Osteocyte (in vitro differentiated cells): Measurements from ENCODE around the gene ACTL7A. TPM values are rescaled to one million over a fixed set of nuclear protein-coding genes. Genes with fewer than 3 reads are reported as not detected.

Experiments
- DNase-seq: peaks from one replicate; pipeline ENCODE4 v3.0.0; 2021; ENCODE audit warnings: mixed read lengths; ENCODE audit not compliant: unreplicated experiment; ENCODE audit errors: extremely low spot score
- H3K27ac Mint-ChIP-seq: one replicate; pipeline ENCODE4 v1.8.0; 2021; ENCODE audit warnings: mild to moderate bottlenecking, mixed read lengths; ENCODE audit not compliant: unreplicated experiment
- H3K27me3 Mint-ChIP-seq: one replicate; pipeline ENCODE4 v1.8.0; 2021; ENCODE audit warnings: mixed read lengths; ENCODE audit not compliant: unreplicated experiment
- H3K36me3 Mint-ChIP-seq: one replicate; pipeline ENCODE4 v1.8.0; 2021; ENCODE audit warnings: mixed read lengths; ENCODE audit not compliant: unreplicated experiment
- H3K4me1 Mint-ChIP-seq: one replicate; pipeline ENCODE4 v1.8.0; 2021; ENCODE audit warnings: mixed read lengths; ENCODE audit not compliant: unreplicated experiment
- H3K4me3 Mint-ChIP-seq: one replicate; pipeline ENCODE4 v1.8.0; 2021; ENCODE audit warnings: mild to moderate bottlenecking, moderate library complexity, mixed read lengths; ENCODE audit not compliant: unreplicated experiment
- H3K9me3 Mint-ChIP-seq: one replicate; pipeline ENCODE4 v1.8.0; 2021; ENCODE audit warnings: mixed read lengths; ENCODE audit not compliant: unreplicated experiment
- CTCF ChIP-seq: fragments of 200-600 bp; sonication (generic); IDR thresholded peaks from 2 replicates; pipeline ENCODE4 v1.5.0; 2021; ENCODE audit warnings: antibody characterized with exemption, mild to moderate bottlenecking, moderate library complexity
- total RNA-seq: library from RNA; stranded (reverse); gene quantifications from 2 replicates; pipeline ENCODE4 v1.2.1, GENCODE V29; 2021

Gene ACTL7A
- total RNA-seq, 1 donor from 2014 or later = not detected

- H3K36me3 Mint-ChIP-seq = peaks cover 30% of the 10 kb centered on the region
- H3K27ac Mint-ChIP-seq = no peak overlapping the region
- no peaks in the 10 kb centered on the region for H3K27me3 Mint-ChIP-seq
- no peaks in the 10 kb centered on the region for H3K9me3 Mint-ChIP-seq
- no peak for DNase-seq
- H3K4me3 Mint-ChIP-seq = no peak overlapping the region
- no peak for TF ChIP-seq CTCF
- H3K4me1 Mint-ChIP-seq = peaks cover 8% of the 10 kb centered on the region
These were observed 3.9 kb downstream of the ACTL7A start for GRCh38 chr9:108866001-108866420.

- H3K27ac Mint-ChIP-seq = no peak overlapping the region
- TF ChIP-seq CTCF = no peak
- peaks cover 40% of the 10 kb centered on the region for H3K36me3 Mint-ChIP-seq
- no peaks in the 10 kb centered on the region for H3K27me3 Mint-ChIP-seq
- H3K4me3 Mint-ChIP-seq = no peak overlapping the region
- DNase-seq = no peak
- H3K9me3 Mint-ChIP-seq = peaks cover 6% of the 10 kb centered on the region
- peaks cover 8% of the 10 kb centered on the region for H3K4me1 Mint-ChIP-seq
These were observed 5.0 kb downstream of the ACTL7A start for GRCh38 chr9:108867116-108867515.

GRCh38 chr9:108867829-108868228 is 5.8 kb downstream of the ACTL7A start:
- H3K36me3 Mint-ChIP-seq = peaks cover 46% of the 10 kb centered on the region
- no peak for DNase-seq
- no peak overlapping the region for H3K4me3 Mint-ChIP-seq
- peaks cover 8% of the 10 kb centered on the region for H3K9me3 Mint-ChIP-seq
- peaks cover 8% of the 10 kb centered on the region for H3K4me1 Mint-ChIP-seq
- no peaks in the 10 kb centered on the region for H3K27me3 Mint-ChIP-seq
- no peak for TF ChIP-seq CTCF
- H3K27ac Mint-ChIP-seq = no peak overlapping the region

- Mint-ChIP-seq H3K27me3 (no peaks in the 10 kb centered on the region), H3K36me3 (peaks cover 57% of the 10 kb centered on the region), H3K9me3 (peaks cover 8% of the 10 kb centered on the region), H3K27ac (no peak overlapping the region), H3K4me3 (no peak overlapping the region), H3K4me1 (peaks cover 8% of the 10 kb centered on the region)
- TF ChIP-seq CTCF = no peak
- DNase-seq = no peak
These were observed 7.1 kb downstream of the ACTL7A start for GRCh38 chr9:108869092-108869725.

- Mint-ChIP-seq H3K4me1 (peaks cover 4% of the 10 kb centered on the region), H3K9me3 (peaks cover 8% of the 10 kb centered on the region), H3K4me3 (no peak overlapping the region), H3K27me3 (no peaks in the 10 kb centered on the region), H3K36me3 (peaks cover 79% of the 10 kb centered on the region), H3K27ac (no peak overlapping the region)
- TF ChIP-seq CTCF = no peak
- DNase-seq = no peak
These were observed 12.2 kb downstream of the ACTL7A start for GRCh38 chr9:108874058-108874788.
